ENCODE measurements around the gene CREB3.

CREB3 gene

GRCh38 chr9:35698231-35698630 is 34.2 kb upstream of the CREB3 start:
- H3K4me3 ChIP-seq (IDR thresholded peaks at IDR 0.05; ENCODE audit: insufficient read depth, low read depth, low read length), result no peak overlapping the region
- H2AFZ ChIP-seq (ENCODE audit: low read depth), result no peak overlapping the region
- TF ChIP-seq CTCF (conservative IDR thresholded peaks at IDR 0.05; ENCODE audit: low read depth, low read length), result no peak
- H3K9ac ChIP-seq, result no peak overlapping the region
- no peaks in the 10 kb centered on the region for H3K4me1 ChIP-seq (ENCODE audit: low read depth, poor library complexity, severe bottlenecking)
- H3K4me2 ChIP-seq, result no peak overlapping the region
- no peaks in the 10 kb centered on the region for H3K79me2 ChIP-seq (ENCODE audit: insufficient read depth, low read depth)
- H3K27ac ChIP-seq, result no peak overlapping the region
- H4K20me1 ChIP-seq (ENCODE audit: insufficient read depth), result no peaks in the 10 kb centered on the region
- H3K27me3 ChIP-seq (ENCODE audit: insufficient read depth, low read depth), result no peaks in the 10 kb centered on the region
- no peaks in the 10 kb centered on the region; the same call in 1 of the 2 replicates for H3K36me3 ChIP-seq (ENCODE audit: insufficient read depth)

- no peaks in the 10 kb centered on the region for H3K27me3 ChIP-seq (ENCODE audit: insufficient read depth, low read depth)
- H3K4me2 ChIP-seq, result no peak overlapping the region
- no peaks in the 10 kb centered on the region for H3K79me2 ChIP-seq (ENCODE audit: insufficient read depth, low read depth)
- H3K4me1 ChIP-seq (ENCODE audit: low read depth, poor library complexity, severe bottlenecking), result no peaks in the 10 kb centered on the region
- H2AFZ ChIP-seq (ENCODE audit: low read depth), result no peak overlapping the region
- H3K4me3 ChIP-seq (IDR thresholded peaks at IDR 0.05; ENCODE audit: insufficient read depth, low read depth, low read length), result no peak overlapping the region
- H3K36me3 ChIP-seq (ENCODE audit: insufficient read depth), result no peaks in the 10 kb centered on the region; the same call in 1 of the 2 replicates
- H3K9ac ChIP-seq, result no peak overlapping the region
- H4K20me1 ChIP-seq (ENCODE audit: insufficient read depth), result no peaks in the 10 kb centered on the region
- no peak overlapping the region for H3K27ac ChIP-seq
- TF ChIP-seq CTCF (conservative IDR thresholded peaks at IDR 0.05; ENCODE audit: low read depth, low read length), result no peak
Observed at GRCh38 chr9:35700031-35700430, 32.4 kb upstream of the CREB3 start.

- H3K36me3 ChIP-seq (ENCODE audit: insufficient read depth), result no peaks in the 10 kb centered on the region; the same call in 1 of the 2 replicates
- H4K20me1 ChIP-seq (ENCODE audit: insufficient read depth), result no peaks in the 10 kb centered on the region
- H2AFZ ChIP-seq (ENCODE audit: low read depth), result no peak overlapping the region
- no peak overlapping the region for H3K4me2 ChIP-seq
- no peaks in the 10 kb centered on the region for H3K4me1 ChIP-seq (ENCODE audit: low read depth, poor library complexity, severe bottlenecking)
- no peak overlapping the region for H3K9ac ChIP-seq
- H3K27ac ChIP-seq, result no peak overlapping the region
- H3K79me2 ChIP-seq (ENCODE audit: insufficient read depth, low read depth), result no peaks in the 10 kb centered on the region
- H3K4me3 ChIP-seq (IDR thresholded peaks at IDR 0.05; ENCODE audit: insufficient read depth, low read depth, low read length), result no peak overlapping the region
- H3K27me3 ChIP-seq (ENCODE audit: insufficient read depth, low read depth), result no peaks in the 10 kb centered on the region
- TF ChIP-seq CTCF (conservative IDR thresholded peaks at IDR 0.05; ENCODE audit: low read depth, low read length), result no peak
Observed at GRCh38 chr9:35700942-35701341, 31.5 kb upstream of the CREB3 start.

- Histone ChIP-seq H4K20me1 (ENCODE audit: insufficient read depth) (no peaks in the 10 kb centered on the region), H3K27me3 (ENCODE audit: insufficient read depth, low read depth) (no peaks in the 10 kb centered on the region), H3K79me2 (ENCODE audit: insufficient read depth, low read depth) (no peaks in the 10 kb centered on the region), H3K4me3 (IDR thresholded peaks at IDR 0.05; ENCODE audit: insufficient read depth, low read depth, low read length) (no peak overlapping the region), H3K4me1 (ENCODE audit: low read depth, poor library complexity, severe bottlenecking) (no peaks in the 10 kb centered on the region), H3K36me3 (ENCODE audit: insufficient read depth) (no peaks in the 10 kb centered on the region; the same call in 1 of the 2 replicates), H3K27ac (no peak overlapping the region), H2AFZ (ENCODE audit: low read depth) (no peak overlapping the region), H3K4me2 (no peak overlapping the region), H3K9ac (no peak overlapping the region)
- no peak for TF ChIP-seq CTCF (conservative IDR thresholded peaks at IDR 0.05; ENCODE audit: low read depth, low read length)
Observed at GRCh38 chr9:35702696-35703095, 29.8 kb upstream of the CREB3 start.
